CD4-positive, alpha-beta T cell (primary cell): ENCODE measurements around the gene NFKB1. TPM values are rescaled to one million over a fixed set of nuclear protein-coding genes. Genes with fewer than 3 reads are reported as not detected.

Experiments used
- ATAC-seq: fragments of 200-7000 bp; cut with Tn5 transposase; one replicate; pipeline ENCODE4 v1.10.0; 2022; ENCODE audit warnings: mild to moderate bottlenecking; ENCODE audit not compliant: poor library complexity
- CTCF ChIA-PET: fragments of 350-600 bp; sonication (Branson Sonifier 250); formaldehyde crosslinking; loops from one replicate; lab custom pipeline; 2021; ENCODE audit warnings: antibody characterized with exemption, inconsistent platforms; lab: Charles Lee
- POLR2A ChIA-PET: fragments of 350-600 bp; sonication (Branson Sonifier 250); formaldehyde crosslinking; loops from one replicate; lab custom pipeline; 2021; ENCODE audit warnings: antibody characterized with exemption, inconsistent platforms; lab: Charles Lee
- DNase-seq, 14 experiments: peaks; one replicate each; pipeline ENCODE4 v3.0.0-alpha.2; 2013 to 2020; ENCODE audit warnings: mixed read lengths in 2 of 14
- H3K27ac ChIP-seq, 2 donors: one replicate each; pipeline versions ENCODE4 v1.5.1 to v1.7.0; 2013; ENCODE audit warnings: low read length in 2 of 2, low read depth in 1 of 2, mild to moderate bottlenecking in 1 of 2
- H3K27me3 ChIP-seq, 2 experiments: 1 replicate in 1 of 2; 2 replicates in 1 of 2; pipeline versions ENCODE4 v1.6.1 to v1.7.0; 2013; ENCODE audit warnings: low read length in 2 of 2, control low read depth in 1 of 2, mild to moderate bottlenecking in 1 of 2, moderate library complexity in 1 of 2; ENCODE audit not compliant: insufficient read depth in 2 of 2, control insufficient read depth in 1 of 2
- H3K36me3 ChIP-seq: one replicate; pipeline ENCODE4 v1.6.1; 2013; ENCODE audit warnings: low read length, control low read depth; ENCODE audit not compliant: insufficient read depth
- H3K4me1 ChIP-seq: one replicate; pipeline ENCODE4 v1.6.1; 2013; ENCODE audit warnings: low read length, control low read depth; ENCODE audit not compliant: insufficient read depth
- H3K4me3 ChIP-seq: one replicate; pipeline ENCODE4 v1.5.1; 2013; ENCODE audit warnings: mild to moderate bottlenecking, low read length, moderate library complexity
- H3K9me3 ChIP-seq, 2 experiments: 1 replicate in 1 of 2; 2 replicates in 1 of 2; pipeline versions ENCODE4 v1.6.1 to v1.7.0; 2013; ENCODE audit warnings: low read length in 2 of 2, mild to moderate bottlenecking in 2 of 2, control low read depth in 1 of 2, moderate library complexity in 1 of 2; ENCODE audit not compliant: control insufficient read depth in 1 of 2, insufficient read depth in 1 of 2
- H3K27ac Mint-ChIP-seq: one replicate; pipeline ENCODE4 v1.8.0; 2020; ENCODE audit warnings: mixed read lengths
- H3K27me3 Mint-ChIP-seq: one replicate; pipeline ENCODE4 v1.8.0; 2021; ENCODE audit warnings: mixed read lengths
- H3K36me3 Mint-ChIP-seq: one replicate; pipeline ENCODE4 v1.8.0; 2021; ENCODE audit warnings: low read depth, mixed read lengths
- H3K4me1 Mint-ChIP-seq: one replicate; pipeline ENCODE4 v1.8.0; 2021; ENCODE audit warnings: low read depth, mixed read lengths
- H3K4me3 Mint-ChIP-seq: one replicate; pipeline ENCODE4 v1.8.0; 2020; ENCODE audit warnings: mild to moderate bottlenecking, mixed read lengths
- H3K9me3 Mint-ChIP-seq: one replicate; pipeline ENCODE4 v1.8.0; 2020; ENCODE audit warnings: mixed read lengths
- intact Hi-C, 2 experiments: fragments of 100-400 bp; cut with DNase I in 1 of 2; cut with micrococcal nuclease in 1 of 2; formaldehyde crosslinking; loops; one replicate each; pipeline versions ENCODE4 v1.15.1 to v1.9.0; 2023 to 2025; cut with DNase I, micrococcal nuclease
- total RNA-seq, 174 experiments: library from RNA in 2 of 174; stranded (reverse) in 2 of 174; gene quantifications; one replicate each; pipeline ENCODE4 v1.2.3 and lab custom pipeline; 2021 to 2026
- TF ChIP-seq, protein P1 (sequence below): fragments of 200-600 bp; IDR thresholded peaks from one replicate; pipeline ENCODE4 v1.8.0; 2022; ENCODE audit warnings: antibody characterized with exemption, mild to moderate bottlenecking

Gene NFKB1
- total RNA-seq, 2 experiments from 2014 or later, result 134 TPM

DNA sequence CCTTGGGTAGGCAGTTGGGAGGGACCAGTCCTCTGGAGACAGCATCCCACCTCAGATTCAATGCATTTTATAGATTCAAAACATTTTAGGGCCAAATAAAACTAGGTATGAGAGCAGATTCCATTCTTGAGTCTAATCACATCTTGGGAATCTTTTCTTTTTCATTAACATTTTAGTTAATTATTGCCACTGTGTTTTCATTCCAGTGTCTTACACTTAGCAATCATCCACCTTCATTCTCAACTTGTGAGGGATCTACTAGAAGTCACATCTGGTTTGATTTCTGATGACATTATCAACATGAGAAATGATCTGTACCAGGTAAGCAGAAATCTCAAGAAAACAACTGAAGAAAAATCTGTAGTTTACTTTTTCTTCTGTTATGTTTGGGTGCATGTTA lies 99.5 kb downstream of the NFKB1 start:
- Mint-ChIP-seq H3K4me1 (peaks cover 69% of the 10 kb centered on the region), H3K27ac (peak overlapping the region; percentile 22), H3K36me3 (peaks cover 92% of the 10 kb centered on the region), H3K27me3 (no peaks in the 10 kb centered on the region), H3K9me3 (no peaks in the 10 kb centered on the region), H3K4me3 (no peak overlapping the region)
- ChIA-PET CTCF (no interaction called here), POLR2A (no interaction called here)
- Histone ChIP-seq H3K4me3 (no peak overlapping the region), H3K36me3 (peaks cover 83% of the 10 kb centered on the region), H3K27me3 (no peaks in the 10 kb centered on the region), H3K4me1 (peaks cover 30% of the 10 kb centered on the region), H3K9me3 (no peaks in the 10 kb centered on the region), H3K27ac (no peak overlapping the region)
- intact Hi-C loops, result no loop called here
- DNase-seq (no peak), ATAC-seq (no peak)
- TF ChIP-seq, protein P1, sequence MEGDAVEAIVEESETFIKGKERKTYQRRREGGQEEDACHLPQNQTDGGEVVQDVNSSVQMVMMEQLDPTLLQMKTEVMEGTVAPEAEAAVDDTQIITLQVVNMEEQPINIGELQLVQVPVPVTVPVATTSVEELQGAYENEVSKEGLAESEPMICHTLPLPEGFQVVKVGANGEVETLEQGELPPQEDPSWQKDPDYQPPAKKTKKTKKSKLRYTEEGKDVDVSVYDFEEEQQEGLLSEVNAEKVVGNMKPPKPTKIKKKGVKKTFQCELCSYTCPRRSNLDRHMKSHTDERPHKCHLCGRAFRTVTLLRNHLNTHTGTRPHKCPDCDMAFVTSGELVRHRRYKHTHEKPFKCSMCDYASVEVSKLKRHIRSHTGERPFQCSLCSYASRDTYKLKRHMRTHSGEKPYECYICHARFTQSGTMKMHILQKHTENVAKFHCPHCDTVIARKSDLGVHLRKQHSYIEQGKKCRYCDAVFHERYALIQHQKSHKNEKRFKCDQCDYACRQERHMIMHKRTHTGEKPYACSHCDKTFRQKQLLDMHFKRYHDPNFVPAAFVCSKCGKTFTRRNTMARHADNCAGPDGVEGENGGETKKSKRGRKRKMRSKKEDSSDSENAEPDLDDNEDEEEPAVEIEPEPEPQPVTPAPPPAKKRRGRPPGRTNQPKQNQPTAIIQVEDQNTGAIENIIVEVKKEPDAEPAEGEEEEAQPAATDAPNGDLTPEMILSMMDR, result no peak

DNA sequence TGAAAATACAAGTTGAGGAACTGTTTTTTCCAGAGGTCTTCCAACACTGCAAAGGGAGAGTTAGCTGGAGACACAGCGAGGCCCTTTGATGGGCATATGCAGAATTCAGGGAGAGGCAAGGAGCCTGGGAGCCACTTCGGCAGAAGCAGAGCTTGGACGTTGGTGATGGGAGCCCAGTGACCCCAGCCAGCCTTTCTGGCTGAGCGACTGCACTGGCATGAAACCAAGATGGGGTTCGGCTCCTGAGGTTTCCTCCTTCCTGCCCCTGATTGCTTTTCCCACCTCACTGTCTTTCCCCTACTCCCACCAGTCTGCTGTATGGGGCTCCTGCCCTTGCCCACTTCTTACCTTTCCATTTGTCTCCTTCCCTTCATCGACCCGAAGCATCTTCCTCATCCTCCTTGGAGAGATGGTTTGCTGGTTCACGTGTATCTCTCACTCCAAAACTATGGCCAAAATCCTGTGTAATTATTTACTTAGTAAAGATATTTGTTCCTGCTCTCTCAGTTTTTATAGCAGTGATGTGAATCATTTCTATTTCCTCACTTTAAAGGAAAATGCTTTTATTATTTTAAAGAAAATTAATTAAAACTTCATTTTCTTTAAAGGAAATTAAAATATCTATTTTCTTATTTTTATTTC lies 100.5 kb downstream of the NFKB1 start:
- ChIA-PET POLR2A (no interaction called here), CTCF (interaction anchor here (0.7 kb wide), 1 partner anchor 70 kb away, joined by 3 read pairs; no protein-coding TSS in a partner anchor)
- no peak overlapping the region for H3K4me3 ChIP-seq
- H3K27me3 Mint-ChIP-seq, result no peaks in the 10 kb centered on the region
- H3K9me3 ChIP-seq, result no peaks in the 10 kb centered on the region
- ATAC-seq (no peak), DNase-seq (no peak)
- TF ChIP-seq, protein P1, result no peak
- no peaks in the 10 kb centered on the region for H3K9me3 Mint-ChIP-seq
- peaks cover 30% of the 10 kb centered on the region for H3K4me1 ChIP-seq
- peaks cover 88% of the 10 kb centered on the region for H3K36me3 Mint-ChIP-seq
- no peak overlapping the region for H3K27ac Mint-ChIP-seq
- no peak overlapping the region for H3K27ac ChIP-seq
- peaks cover 81% of the 10 kb centered on the region for H3K36me3 ChIP-seq
- no peaks in the 10 kb centered on the region for H3K27me3 ChIP-seq
- no peak overlapping the region for H3K4me3 Mint-ChIP-seq
- intact Hi-C loops, result no loop called here
- H3K4me1 Mint-ChIP-seq, result peaks cover 64% of the 10 kb centered on the region

DNA sequence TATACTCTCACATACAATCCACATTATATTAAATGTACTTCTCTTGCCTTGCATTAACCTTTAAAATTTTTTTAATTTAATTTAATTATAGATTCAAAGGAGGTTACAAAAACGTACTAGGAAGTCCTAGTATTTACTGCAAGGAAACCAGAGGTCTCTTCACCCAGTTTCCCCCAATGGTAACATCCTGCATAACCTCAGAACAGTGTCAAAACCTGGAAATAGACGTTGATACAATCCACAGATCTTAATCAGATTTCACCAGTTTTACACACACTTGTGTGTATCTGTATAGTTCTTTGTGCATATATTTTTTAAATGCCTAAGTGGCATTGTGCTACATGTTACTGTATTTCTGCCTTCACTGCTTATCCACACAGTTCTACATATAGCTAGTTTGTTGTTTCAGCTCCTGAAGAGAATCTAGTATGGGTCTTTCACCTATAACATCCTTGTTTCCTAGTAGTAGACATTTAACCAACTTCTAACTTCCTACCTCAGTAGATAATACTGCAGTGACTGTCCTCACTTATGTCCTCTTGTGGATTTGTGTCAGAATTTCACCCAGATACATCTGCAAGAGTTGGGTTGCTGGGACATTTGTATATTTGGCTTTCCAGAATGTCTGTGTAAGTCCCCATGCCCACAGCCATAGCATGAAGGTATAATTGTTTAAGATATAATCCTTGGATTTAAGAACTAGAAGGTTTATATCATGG lies 103.2 kb downstream of the NFKB1 start:
- H3K27me3 ChIP-seq, result no peaks in the 10 kb centered on the region
- no peak overlapping the region for H3K4me3 ChIP-seq
- intact Hi-C loops, result no loop called here
- H3K27ac Mint-ChIP-seq, result peak overlapping the region; percentile 21
- DNase-seq, result no peak
- POLR2A ChIA-PET, result no interaction called here
- no peaks in the 10 kb centered on the region for H3K9me3 ChIP-seq
- no peak for ATAC-seq
- TF ChIP-seq, protein P1, result no peak
- no peak overlapping the region for H3K27ac ChIP-seq
- H3K9me3 Mint-ChIP-seq, result no peaks in the 10 kb centered on the region
- peaks cover 46% of the 10 kb centered on the region for H3K4me1 Mint-ChIP-seq
- peaks cover 92% of the 10 kb centered on the region for H3K36me3 ChIP-seq
- H3K4me3 Mint-ChIP-seq, result no peak overlapping the region
- CTCF ChIA-PET, result interaction anchor here (1.7 kb wide), 1 partner anchor 104 kb away, joined by 5 read pairs; no protein-coding TSS in a partner anchor
- H3K4me1 ChIP-seq, result peaks cover 10% of the 10 kb centered on the region
- no peaks in the 10 kb centered on the region for H3K27me3 Mint-ChIP-seq
- peaks cover 90% of the 10 kb centered on the region for H3K36me3 Mint-ChIP-seq
